Liver (tissue), 9 donors: ENCODE data around the gene PLXDC2. TPM values are rescaled to one million over a fixed set of nuclear protein-coding genes. Genes with fewer than 3 reads are reported as not detected.
A peak's percentile ranks its signal among the peaks of the same experiment; 100 is the strongest.

Experiments
- DNase-seq: peaks from one replicate; pipeline ENCODE4 v3.0.0-alpha.2; 2017; ENCODE audit warnings: low spot score
- H3K27ac ChIP-seq, 2 donors: one replicate each; pipeline ENCODE4 v1.7.0; 2013; ENCODE audit warnings: inconsistent platforms in 2 of 2, low read length in 2 of 2, control low read depth in 1 of 2, low read depth in 1 of 2, mild to moderate bottlenecking in 1 of 2
- H3K27me3 ChIP-seq, 4 donors: one replicate each; pipeline versions ENCODE4 v1.6.1 to v1.7.0; 2013; ENCODE audit warnings: low read length in 3 of 4, inconsistent platforms in 1 of 4, mild to moderate bottlenecking in 1 of 4, moderate library complexity in 1 of 4; ENCODE audit not compliant: control insufficient read depth in 4 of 4, insufficient read depth in 4 of 4
- H3K36me3 ChIP-seq, 4 donors: one replicate each; pipeline versions ENCODE4 v1.6.1 to v1.7.0; 2013; ENCODE audit warnings: low read length in 3 of 4, mild to moderate bottlenecking in 3 of 4, low read depth in 1 of 4, moderate library complexity in 1 of 4; ENCODE audit not compliant: control insufficient read depth in 4 of 4, insufficient read depth in 3 of 4
- H3K4me1 ChIP-seq, 4 donors: one replicate each; pipeline versions ENCODE4 v1.6.1 to v1.7.0; 2013; ENCODE audit warnings: low read length in 3 of 4, mild to moderate bottlenecking in 3 of 4, moderate library complexity in 1 of 4; ENCODE audit not compliant: control insufficient read depth in 4 of 4, insufficient read depth in 4 of 4
- H3K4me3 ChIP-seq, 3 donors: one replicate each; pipeline versions ENCODE4 v1.6.1 to v1.7.0; 2013; ENCODE audit warnings: low read length in 3 of 3, control low read depth in 1 of 3, low read depth in 1 of 3, mild to moderate bottlenecking in 1 of 3
- H3K9ac ChIP-seq, 2 donors: one replicate each; pipeline ENCODE4 v1.7.0; 2013; ENCODE audit warnings: low read length in 2 of 2, mild to moderate bottlenecking in 2 of 2, moderate library complexity in 2 of 2, control low read depth in 1 of 2, low read depth in 1 of 2
- H3K9me3 ChIP-seq, 4 donors: one replicate each; pipeline versions ENCODE4 v1.6.1 to v1.7.0; 2013; ENCODE audit warnings: low read length in 3 of 4; ENCODE audit not compliant: control insufficient read depth in 4 of 4
- ATF3 ChIP-seq: IDR thresholded peaks from 2 replicates; pipeline ENCODE4 v1.6.1; 2016; ENCODE audit warnings: antibody characterized with exemption
- EGR1 ChIP-seq, 2 donors: IDR thresholded peaks; 2 replicates each; pipeline ENCODE4 v1.6.1; 2016 to 2018; ENCODE audit warnings: antibody characterized with exemption in 2 of 2, low read depth in 2 of 2
- FOXA1 ChIP-seq: IDR thresholded peaks from 2 replicates; pipeline ENCODE4 v1.6.1; 2016; ENCODE audit warnings: antibody characterized with exemption
- FOXA2 ChIP-seq: IDR thresholded peaks from 2 replicates; pipeline ENCODE4 v1.6.1; 2016; ENCODE audit warnings: antibody characterized with exemption
- GABPA ChIP-seq, 2 donors: IDR thresholded peaks in 1 of 2; conservative IDR thresholded peaks in 1 of 2; 2 replicates each; pipeline ENCODE4 v1.6.1; 2016; ENCODE audit warnings: antibody characterized with exemption in 2 of 2, mild to moderate bottlenecking in 1 of 2, moderate library complexity in 1 of 2
- HNF4A ChIP-seq, 2 donors: conservative IDR thresholded peaks; 2 replicates each; pipeline ENCODE4 v1.6.1; 2016; ENCODE audit warnings: antibody characterized with exemption in 2 of 2, mild to moderate bottlenecking in 2 of 2
- HNF4G ChIP-seq: IDR thresholded peaks from 2 replicates; pipeline ENCODE4 v1.6.1; 2016; ENCODE audit warnings: antibody characterized with exemption
- JUND ChIP-seq, 2 donors: IDR thresholded peaks; 2 replicates each; pipeline ENCODE4 v1.6.1; 2016; ENCODE audit warnings: antibody characterized with exemption in 2 of 2
- MAX ChIP-seq: IDR thresholded peaks from 2 replicates; pipeline ENCODE4 v1.6.1; 2016; ENCODE audit warnings: antibody characterized with exemption
- NR2F2 ChIP-seq: IDR thresholded peaks from 2 replicates; pipeline ENCODE4 v1.6.1; 2016; ENCODE audit warnings: antibody characterized with exemption
- RAD21 ChIP-seq, 2 donors: IDR thresholded peaks; 2 replicates each; pipeline ENCODE4 v1.6.1; 2016; ENCODE audit warnings: antibody characterized with exemption in 2 of 2, mild to moderate bottlenecking in 2 of 2
- RXRA ChIP-seq, 2 donors: IDR thresholded peaks; 2 replicates each; pipeline ENCODE4 v1.6.1; 2017 to 2018; ENCODE audit warnings: antibody characterized with exemption in 2 of 2, mild to moderate bottlenecking in 1 of 2
- SP1 ChIP-seq: IDR thresholded peaks from 2 replicates; pipeline ENCODE4 v1.6.1; 2018; ENCODE audit warnings: antibody characterized with exemption, mild to moderate bottlenecking
- TAF1 ChIP-seq: conservative IDR thresholded peaks from 2 replicates; pipeline ENCODE4 v1.6.1; 2016; ENCODE audit warnings: antibody characterized with exemption, mild to moderate bottlenecking
- YY1 ChIP-seq: IDR thresholded peaks from 2 replicates; pipeline ENCODE4 v1.6.1; 2016; ENCODE audit warnings: antibody characterized with exemption, mild to moderate bottlenecking
- WGBS: extraction: QIAGEN DNeasy Blood & Tissue Kit; methylation state at CpG from one replicate; pipeline ENCODE4 v1.1.7; 2013; 5-methylcytosine and 5-hydroxymethylcytosine counted together
- polyA plus RNA-seq, 2 donors: library from polyadenylated mRNA; stranded (reverse) in 1 of 2; unstranded in 1 of 2; fragments of 200-250 nt in 1 of 2; fragments of >200 nt in 1 of 2; fragmentation: Nextera tagmentation in 1 of 2; extraction: Ambion mirVana in 1 of 2; gene quantifications; one replicate each; pipeline versions ENCODE4 v1.2.1 to v1.2.3, GENCODE V29; 2013 to 2015
- total RNA-seq, 2 donors: library from RNA; depleted of rRNA; stranded (reverse); fragments of >200 nt; gene quantifications; one replicate each; pipeline ENCODE4 v1.2.3, GENCODE V29; 2014
- TF ChIP-seq, protein P1 (sequence below): IDR thresholded peaks from 2 replicates; pipeline ENCODE4 v1.6.1; 2016; ENCODE audit warnings: antibody characterized with exemption, mild to moderate bottlenecking
- TF ChIP-seq, protein P2 (sequence below): fragments of 150-350 bp; IDR thresholded peaks from 2 replicates; pipeline ENCODE4 v1.5.1; 2017; ENCODE audit warnings: improper control_type of control experiment, low read depth, low read length; ENCODE audit not compliant: missing input control
- TF ChIP-seq, protein P3 (sequence below): IDR thresholded peaks from 2 replicates; pipeline ENCODE4 v1.6.1; 2016; ENCODE audit warnings: antibody characterized with exemption
- donor health status: healthy.
- donor health status: healthy.
- donor health status: healthy.
- donor health status: healthy.
- donor health status: healthy.

The PLXDC2 gene
- total and polyA plus RNA-seq, 4 donors: 1.4 to 5.1 (median 2.4) TPM

- Histone ChIP-seq H3K36me3 (no peaks in the 10 kb centered on the region), H3K9ac (no peak overlapping the region), H3K4me3 (no peak overlapping the region), H3K27ac (no peak overlapping the region), H3K4me1 (peaks cover 0 to 8% (median 4%) of the 10 kb centered on the region in 4 donors), H3K9me3 (no peaks in the 10 kb centered on the region), H3K27me3 (no peaks in the 10 kb centered on the region)
- 84% methylated on average over 3 of the region's 3 CpGs for WGBS
- TF ChIP-seq FOXA2: no peak
- no peak for TF ChIP-seq TAF1
- TF ChIP-seq EGR1 (IDR thresholded peaks at IDR 0.05; ENCODE audit: low read depth in 2 of 2): no peak
- TF ChIP-seq HNF4A (conservative IDR thresholded peaks at IDR 0.05): no peak
- TF ChIP-seq YY1: no peak
- TF ChIP-seq SP1: no peak
- no peak for TF ChIP-seq HNF4G
- no peak for TF ChIP-seq ATF3
- TF ChIP-seq GABPA (IDR thresholded peaks at IDR 0.05 in 1 of 2, conservative IDR thresholded peaks at IDR 0.05 in 1 of 2): no peak
- no peak for TF ChIP-seq NR2F2
- TF ChIP-seq, protein P1, sequence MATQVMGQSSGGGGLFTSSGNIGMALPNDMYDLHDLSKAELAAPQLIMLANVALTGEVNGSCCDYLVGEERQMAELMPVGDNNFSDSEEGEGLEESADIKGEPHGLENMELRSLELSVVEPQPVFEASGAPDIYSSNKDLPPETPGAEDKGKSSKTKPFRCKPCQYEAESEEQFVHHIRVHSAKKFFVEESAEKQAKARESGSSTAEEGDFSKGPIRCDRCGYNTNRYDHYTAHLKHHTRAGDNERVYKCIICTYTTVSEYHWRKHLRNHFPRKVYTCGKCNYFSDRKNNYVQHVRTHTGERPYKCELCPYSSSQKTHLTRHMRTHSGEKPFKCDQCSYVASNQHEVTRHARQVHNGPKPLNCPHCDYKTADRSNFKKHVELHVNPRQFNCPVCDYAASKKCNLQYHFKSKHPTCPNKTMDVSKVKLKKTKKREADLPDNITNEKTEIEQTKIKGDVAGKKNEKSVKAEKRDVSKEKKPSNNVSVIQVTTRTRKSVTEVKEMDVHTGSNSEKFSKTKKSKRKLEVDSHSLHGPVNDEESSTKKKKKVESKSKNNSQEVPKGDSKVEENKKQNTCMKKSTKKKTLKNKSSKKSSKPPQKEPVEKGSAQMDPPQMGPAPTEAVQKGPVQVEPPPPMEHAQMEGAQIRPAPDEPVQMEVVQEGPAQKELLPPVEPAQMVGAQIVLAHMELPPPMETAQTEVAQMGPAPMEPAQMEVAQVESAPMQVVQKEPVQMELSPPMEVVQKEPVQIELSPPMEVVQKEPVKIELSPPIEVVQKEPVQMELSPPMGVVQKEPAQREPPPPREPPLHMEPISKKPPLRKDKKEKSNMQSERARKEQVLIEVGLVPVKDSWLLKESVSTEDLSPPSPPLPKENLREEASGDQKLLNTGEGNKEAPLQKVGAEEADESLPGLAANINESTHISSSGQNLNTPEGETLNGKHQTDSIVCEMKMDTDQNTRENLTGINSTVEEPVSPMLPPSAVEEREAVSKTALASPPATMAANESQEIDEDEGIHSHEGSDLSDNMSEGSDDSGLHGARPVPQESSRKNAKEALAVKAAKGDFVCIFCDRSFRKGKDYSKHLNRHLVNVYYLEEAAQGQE: no peak
- no peak for TF ChIP-seq FOXA1
- TF ChIP-seq RAD21 (IDR thresholded peaks at IDR 0.05): no peak
- TF ChIP-seq, protein P2, sequence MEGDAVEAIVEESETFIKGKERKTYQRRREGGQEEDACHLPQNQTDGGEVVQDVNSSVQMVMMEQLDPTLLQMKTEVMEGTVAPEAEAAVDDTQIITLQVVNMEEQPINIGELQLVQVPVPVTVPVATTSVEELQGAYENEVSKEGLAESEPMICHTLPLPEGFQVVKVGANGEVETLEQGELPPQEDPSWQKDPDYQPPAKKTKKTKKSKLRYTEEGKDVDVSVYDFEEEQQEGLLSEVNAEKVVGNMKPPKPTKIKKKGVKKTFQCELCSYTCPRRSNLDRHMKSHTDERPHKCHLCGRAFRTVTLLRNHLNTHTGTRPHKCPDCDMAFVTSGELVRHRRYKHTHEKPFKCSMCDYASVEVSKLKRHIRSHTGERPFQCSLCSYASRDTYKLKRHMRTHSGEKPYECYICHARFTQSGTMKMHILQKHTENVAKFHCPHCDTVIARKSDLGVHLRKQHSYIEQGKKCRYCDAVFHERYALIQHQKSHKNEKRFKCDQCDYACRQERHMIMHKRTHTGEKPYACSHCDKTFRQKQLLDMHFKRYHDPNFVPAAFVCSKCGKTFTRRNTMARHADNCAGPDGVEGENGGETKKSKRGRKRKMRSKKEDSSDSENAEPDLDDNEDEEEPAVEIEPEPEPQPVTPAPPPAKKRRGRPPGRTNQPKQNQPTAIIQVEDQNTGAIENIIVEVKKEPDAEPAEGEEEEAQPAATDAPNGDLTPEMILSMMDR: no peak
- no peak for TF ChIP-seq MAX
- no peak for DNase-seq
Observed at GRCh38 chr10:19857876-19858275, 41.6 kb downstream of the PLXDC2 start.

GRCh38 chr10:19860107-19860506 is 43.9 kb downstream of the PLXDC2 start:
- peaks cover 0 to 8% (median 4%) of the 10 kb centered on the region in 4 donors for H3K4me1 ChIP-seq
- H3K36me3 ChIP-seq: no peaks in the 10 kb centered on the region
- H3K27ac ChIP-seq: no peak overlapping the region
- no peak overlapping the region for H3K9ac ChIP-seq
- H3K9me3 ChIP-seq: no peaks in the 10 kb centered on the region
- no peak for DNase-seq
- no peak overlapping the region for H3K4me3 ChIP-seq
- H3K27me3 ChIP-seq: no peaks in the 10 kb centered on the region
- 51% methylated on average over 1 of the region's 1 CpG for WGBS
- TF ChIP-seq HNF4A (conservative IDR thresholded peaks at IDR 0.05) (peak; percentile 83 to 87), FOXA1 (peak; percentile 81), JUND (IDR thresholded peaks at IDR 0.05) (peak; percentile 69 to 97), RAD21 (IDR thresholded peaks at IDR 0.05) (peak; percentile 54 to 56), GABPA (IDR thresholded peaks at IDR 0.05 in 1 of 2, conservative IDR thresholded peaks at IDR 0.05 in 1 of 2) (no peak), RXRA (IDR thresholded peaks at IDR 0.05) (peak; percentile 40 to 76), HNF4G (no peak), TAF1 (no peak), SP1 (peak; percentile 64), EGR1 (IDR thresholded peaks at IDR 0.05; ENCODE audit: low read depth in 2 of 2) (peak in 1 of 2 donors; percentile 89)
- TF ChIP-seq, protein P1: peak; percentile 69
- TF ChIP-seq, protein P3, sequence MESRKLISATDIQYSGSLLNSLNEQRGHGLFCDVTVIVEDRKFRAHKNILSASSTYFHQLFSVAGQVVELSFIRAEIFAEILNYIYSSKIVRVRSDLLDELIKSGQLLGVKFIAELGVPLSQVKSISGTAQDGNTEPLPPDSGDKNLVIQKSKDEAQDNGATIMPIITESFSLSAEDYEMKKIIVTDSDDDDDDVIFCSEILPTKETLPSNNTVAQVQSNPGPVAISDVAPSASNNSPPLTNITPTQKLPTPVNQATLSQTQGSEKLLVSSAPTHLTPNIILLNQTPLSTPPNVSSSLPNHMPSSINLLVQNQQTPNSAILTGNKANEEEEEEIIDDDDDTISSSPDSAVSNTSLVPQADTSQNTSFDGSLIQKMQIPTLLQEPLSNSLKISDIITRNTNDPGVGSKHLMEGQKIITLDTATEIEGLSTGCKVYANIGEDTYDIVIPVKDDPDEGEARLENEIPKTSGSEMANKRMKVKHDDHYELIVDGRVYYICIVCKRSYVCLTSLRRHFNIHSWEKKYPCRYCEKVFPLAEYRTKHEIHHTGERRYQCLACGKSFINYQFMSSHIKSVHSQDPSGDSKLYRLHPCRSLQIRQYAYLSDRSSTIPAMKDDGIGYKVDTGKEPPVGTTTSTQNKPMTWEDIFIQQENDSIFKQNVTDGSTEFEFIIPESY: peak; percentile 65
- TF ChIP-seq, protein P2: no peak
